H9 (cell line): ENCODE measurements around the gene PRDM11. TPM values are rescaled to one million over a fixed set of nuclear protein-coding genes. Genes with fewer than 3 reads are reported as not detected.

ENCODE experiments used
- DNase-seq: peaks from one replicate; pipeline ENCODE4 v3.0.0-alpha.2; 2017
- H2AFZ ChIP-seq: one replicate; pipeline ENCODE4 v1.6.1; 2013; ENCODE audit warnings: mild to moderate bottlenecking, low read length, control low read depth, moderate library complexity
- H2AK5ac ChIP-seq: 2 replicates; pipeline ENCODE4 v1.6.1; 2013; ENCODE audit warnings: low read length, control low read depth, mixed read lengths; ENCODE audit not compliant: insufficient read length
- H2BK120ac ChIP-seq: one replicate; pipeline ENCODE4 v1.6.1; 2013; ENCODE audit warnings: low read depth, mild to moderate bottlenecking, low read length, control low read depth, inconsistent platforms; ENCODE audit not compliant: poor library complexity, severe bottlenecking
- H2BK12ac ChIP-seq: 2 replicates; pipeline ENCODE4 v1.6.1; 2013; ENCODE audit warnings: low read length, control low read depth, mixed read lengths, low read depth; ENCODE audit not compliant: insufficient read length
- H2BK15ac ChIP-seq: 2 replicates; pipeline ENCODE4 v1.6.1; 2013; ENCODE audit warnings: low read depth, low read length, control low read depth
- H2BK20ac ChIP-seq: one replicate; pipeline ENCODE4 v1.6.1; 2013; ENCODE audit warnings: low read depth, mild to moderate bottlenecking, low read length, control low read depth, inconsistent platforms; ENCODE audit not compliant: poor library complexity, severe bottlenecking
- H2BK5ac ChIP-seq: 2 replicates; pipeline ENCODE4 v1.6.1; 2013; ENCODE audit warnings: low read length, control low read depth, mixed read lengths; ENCODE audit not compliant: insufficient read length
- H3K14ac ChIP-seq: 2 replicates; pipeline ENCODE4 v1.6.1; 2013; ENCODE audit warnings: low read length, control low read depth; ENCODE audit not compliant: insufficient read depth
- H3K18ac ChIP-seq: 2 replicates; pipeline ENCODE4 v1.6.1; 2013; ENCODE audit warnings: low read depth, mild to moderate bottlenecking, mixed read lengths, low read length, control low read depth; ENCODE audit not compliant: insufficient read length
- H3K23ac ChIP-seq: 2 replicates; pipeline ENCODE4 v1.6.1; 2013; ENCODE audit warnings: low read length, control low read depth, mixed read lengths, low read depth; ENCODE audit not compliant: insufficient read length
- H3K23me2 ChIP-seq: 2 replicates; pipeline ENCODE4 v1.6.1; 2013; ENCODE audit warnings: low read depth, mild to moderate bottlenecking, mixed read lengths, low read length, control low read depth; ENCODE audit not compliant: insufficient read length, poor library complexity, severe bottlenecking
- H3K27ac ChIP-seq: 2 replicates; pipeline ENCODE4 v1.5.1; 2013; ENCODE audit warnings: low read length, control low read depth, mixed read lengths, low read depth; ENCODE audit not compliant: insufficient read length
- H3K27me3 ChIP-seq: 2 replicates; pipeline ENCODE4 v1.6.1; 2013; ENCODE audit warnings: low read length, control low read depth, inconsistent platforms; ENCODE audit not compliant: insufficient read depth
- H3K4ac ChIP-seq: 2 replicates; pipeline ENCODE4 v1.6.1; 2013; ENCODE audit warnings: low read depth, mild to moderate bottlenecking, control low read depth, inconsistent platforms, low read length, moderate library complexity
- H3K4me1 ChIP-seq: 2 replicates; pipeline ENCODE4 v1.6.1; 2013; ENCODE audit warnings: low read length, control low read depth, inconsistent platforms; ENCODE audit not compliant: insufficient read depth
- H3K4me2 ChIP-seq: 2 replicates; pipeline ENCODE4 v1.6.1; 2013; ENCODE audit warnings: low read length, control low read depth, mixed read lengths; ENCODE audit not compliant: insufficient read length, insufficient read depth
- H3K56ac ChIP-seq: 2 replicates; pipeline ENCODE4 v1.6.1; 2013; ENCODE audit warnings: low read depth, mild to moderate bottlenecking, mixed read lengths, low read length, control low read depth; ENCODE audit not compliant: insufficient read length
- H3K79me1 ChIP-seq: 2 replicates; pipeline ENCODE4 v1.6.1; 2013; ENCODE audit warnings: low read depth, mild to moderate bottlenecking, moderate library complexity, low read length, control low read depth, inconsistent platforms; ENCODE audit not compliant: insufficient read depth, poor library complexity, severe bottlenecking
- H3K79me2 ChIP-seq: 2 replicates; pipeline ENCODE4 v1.6.1; 2013; ENCODE audit warnings: low read length, control low read depth, inconsistent platforms; ENCODE audit not compliant: insufficient read depth
- H3K9ac ChIP-seq: 2 replicates; pipeline ENCODE4 v1.6.1; 2013; ENCODE audit warnings: low read length, control low read depth, mixed read lengths; ENCODE audit not compliant: insufficient read length; ENCODE audit errors: extremely low read depth
- H3K9me3 ChIP-seq: one replicate; pipeline ENCODE4 v1.6.1; 2013; ENCODE audit warnings: low read depth, low read length, inconsistent platforms; ENCODE audit not compliant: control insufficient read depth
- H3T11ph ChIP-seq: one replicate; pipeline ENCODE4 v1.6.1; 2013; ENCODE audit warnings: mild to moderate bottlenecking, low read length, control low read depth, inconsistent platforms
- H4K20me1 ChIP-seq: one replicate; pipeline ENCODE4 v1.6.1; 2013; ENCODE audit not compliant: control insufficient read depth, insufficient read length, insufficient read depth
- H4K5ac ChIP-seq: 2 replicates; pipeline ENCODE4 v1.6.1; 2013; ENCODE audit warnings: low read depth, mild to moderate bottlenecking, mixed read lengths, low read length, control low read depth; ENCODE audit not compliant: insufficient read length
- H4K8ac ChIP-seq: replicated peaks from 2 replicates; pipeline ENCODE4 v1.6.1; 2013; ENCODE audit warnings: low read length, control low read depth, mixed read lengths, low read depth; ENCODE audit not compliant: insufficient read length
- H4K91ac ChIP-seq: 2 replicates; pipeline ENCODE4 v1.6.1; 2013; ENCODE audit warnings: low read depth, mild to moderate bottlenecking, moderate library complexity, mixed read lengths, low read length, control low read depth; ENCODE audit not compliant: insufficient read length
- H3K27ac Mint-ChIP-seq, 3 experiments: 2 replicates in 2 of 3; 3 replicates in 1 of 3; pipeline ENCODE4 v1.8.0; 2020 to 2021; ENCODE audit warnings: mixed read lengths in 3 of 3, mild to moderate bottlenecking in 1 of 3, moderate library complexity in 1 of 3
- H3K27me3 Mint-ChIP-seq: 2 replicates; pipeline ENCODE4 v1.8.0; 2021; ENCODE audit warnings: low read depth, mild to moderate bottlenecking, moderate library complexity, mixed read lengths
- H3K36me3 Mint-ChIP-seq, 3 experiments: 2 replicates in 2 of 3; 3 replicates in 1 of 3; pipeline ENCODE4 v1.8.0; 2020 to 2021; ENCODE audit warnings: low read depth in 3 of 3, mixed read lengths in 3 of 3; ENCODE audit not compliant: insufficient read depth in 1 of 3
- H3K4me1 Mint-ChIP-seq, 2 experiments: 2 replicates each; pipeline ENCODE4 v1.8.0; 2020; ENCODE audit warnings: mixed read lengths in 2 of 2
- H3K4me3 Mint-ChIP-seq, 2 experiments: 2 replicates in 1 of 2; 3 replicates in 1 of 2; pipeline ENCODE4 v1.8.0; 2020 to 2021; ENCODE audit warnings: mild to moderate bottlenecking in 2 of 2, mixed read lengths in 2 of 2, moderate library complexity in 1 of 2
- H3K9me3 Mint-ChIP-seq, 2 experiments: 2 replicates in 1 of 2; 3 replicates in 1 of 2; pipeline ENCODE4 v1.8.0; 2020; ENCODE audit warnings: mild to moderate bottlenecking in 2 of 2, mixed read lengths in 2 of 2, moderate library complexity in 1 of 2
- WGBS: extraction: QIAGEN DNeasy Blood & Tissue Kit; methylation state at CpG from one replicate; pipeline ENCODE4 v1.1.7; 2013; ENCODE audit warnings: missing lambda C conversion rate, low lambda C conversion rate, mixed read lengths; ENCODE audit not compliant: insufficient read length; ENCODE audit errors: extremely low coverage; 5-methylcytosine and 5-hydroxymethylcytosine counted together
- total RNA-seq: library from RNA; stranded (reverse); gene quantifications from 2 replicates; pipeline ENCODE4 v1.2.1, GENCODE V29; 2021
- TF ChIP-seq, protein P1 (sequence below): fragments of 200-600 bp; sonication (generic); conservative IDR thresholded peaks from 3 replicates; pipeline ENCODE4 v1.8.0; 2021; ENCODE audit warnings: antibody characterized with exemption, mild to moderate bottlenecking

Gene PRDM11
- total RNA-seq, 1 experiment from 2014 or later: 11.5 TPM

DNA sequence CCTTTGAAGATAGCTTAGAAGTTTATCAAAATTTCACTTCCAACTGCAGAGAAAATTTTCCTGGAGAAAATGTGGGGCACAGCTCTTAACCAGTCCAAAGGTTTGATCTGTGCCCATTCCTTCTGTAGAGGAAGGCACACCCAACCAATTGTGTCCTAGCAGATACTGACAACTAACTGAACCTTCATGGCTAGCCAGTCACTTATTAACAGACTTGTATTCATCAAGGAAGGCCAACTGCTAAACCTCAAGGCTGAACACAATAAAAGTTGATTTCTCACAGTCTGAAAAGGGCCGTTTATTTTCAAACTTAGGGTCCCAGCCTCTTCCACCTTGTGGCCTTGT, 120.2 kb downstream of the PRDM11 start:
- Histone ChIP-seq H3K23ac (no peak overlapping the region), H3K4ac (no peak overlapping the region), H3K9me3 (no peaks in the 10 kb centered on the region), H2BK20ac (no peak overlapping the region), H3K18ac (no peak overlapping the region), H3K79me2 (no peaks in the 10 kb centered on the region), H2BK15ac (no peak overlapping the region), H2AFZ (no peak overlapping the region), H3K9ac (no peak overlapping the region), H3K27me3 (no peaks in the 10 kb centered on the region), H2BK5ac (no peak overlapping the region), H4K5ac (no peak overlapping the region), H4K8ac (no peak overlapping the region), H4K91ac (no peak overlapping the region), H4K20me1 (no peaks in the 10 kb centered on the region), H2AK5ac (no peak overlapping the region), H3K27ac (no peak overlapping the region), H3K4me1 (no peaks in the 10 kb centered on the region), H3K23me2 (no peaks in the 10 kb centered on the region), H3K4me2 (no peak overlapping the region), H3K14ac (no peak overlapping the region), H3T11ph (no peak overlapping the region), H3K79me1 (no peaks in the 10 kb centered on the region), H2BK120ac (no peak overlapping the region), H3K56ac (no peak overlapping the region), H2BK12ac (no peak overlapping the region)
- Mint-ChIP-seq H3K4me3 (no peak overlapping the region), H3K9me3 (no peaks in the 10 kb centered on the region), H3K27ac (no peak overlapping the region), H3K27me3 (peaks cover 29% of the 10 kb centered on the region), H3K4me1 (peaks cover 0 to 4% of the 10 kb centered on the region in 2 experiments; a peak in 2 of 4 replicates), H3K36me3 (no peaks in the 10 kb centered on the region)
- TF ChIP-seq, protein P1, sequence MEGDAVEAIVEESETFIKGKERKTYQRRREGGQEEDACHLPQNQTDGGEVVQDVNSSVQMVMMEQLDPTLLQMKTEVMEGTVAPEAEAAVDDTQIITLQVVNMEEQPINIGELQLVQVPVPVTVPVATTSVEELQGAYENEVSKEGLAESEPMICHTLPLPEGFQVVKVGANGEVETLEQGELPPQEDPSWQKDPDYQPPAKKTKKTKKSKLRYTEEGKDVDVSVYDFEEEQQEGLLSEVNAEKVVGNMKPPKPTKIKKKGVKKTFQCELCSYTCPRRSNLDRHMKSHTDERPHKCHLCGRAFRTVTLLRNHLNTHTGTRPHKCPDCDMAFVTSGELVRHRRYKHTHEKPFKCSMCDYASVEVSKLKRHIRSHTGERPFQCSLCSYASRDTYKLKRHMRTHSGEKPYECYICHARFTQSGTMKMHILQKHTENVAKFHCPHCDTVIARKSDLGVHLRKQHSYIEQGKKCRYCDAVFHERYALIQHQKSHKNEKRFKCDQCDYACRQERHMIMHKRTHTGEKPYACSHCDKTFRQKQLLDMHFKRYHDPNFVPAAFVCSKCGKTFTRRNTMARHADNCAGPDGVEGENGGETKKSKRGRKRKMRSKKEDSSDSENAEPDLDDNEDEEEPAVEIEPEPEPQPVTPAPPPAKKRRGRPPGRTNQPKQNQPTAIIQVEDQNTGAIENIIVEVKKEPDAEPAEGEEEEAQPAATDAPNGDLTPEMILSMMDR: no peak
- DNase-seq: no peak
- WGBS: no CpG with 5 or more reads among the region's 1 CpG
